Measurements from ENCODE around the gene NACA2.

Gene NACA2

DNA sequence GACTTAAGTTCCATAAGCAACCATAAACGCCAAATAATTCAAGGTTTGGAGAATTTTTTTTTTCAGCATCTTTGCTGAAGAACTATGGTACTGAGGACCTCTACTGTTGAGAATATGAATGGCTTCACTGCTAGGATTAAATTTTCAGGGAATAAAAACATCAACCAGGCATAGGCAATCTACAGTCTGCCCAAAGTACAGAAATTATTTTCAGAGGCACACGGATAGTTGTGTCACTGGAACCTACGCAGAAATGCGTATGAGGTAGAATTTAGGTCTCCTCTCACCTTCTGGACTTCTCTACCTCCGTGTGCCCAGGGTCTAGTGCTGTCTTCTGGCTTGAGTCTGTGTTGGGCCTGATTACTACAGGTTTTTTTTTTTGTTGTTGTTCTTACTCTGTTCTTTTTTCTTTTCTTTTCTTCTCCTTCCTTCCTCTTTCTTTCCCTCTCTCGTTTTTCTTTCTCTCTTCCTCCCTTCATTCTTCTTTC, 39.7 kb downstream of the NACA2 start:
- no peak for DNase-seq (ENCODE audit: low read depth, low spot score)

DNA sequence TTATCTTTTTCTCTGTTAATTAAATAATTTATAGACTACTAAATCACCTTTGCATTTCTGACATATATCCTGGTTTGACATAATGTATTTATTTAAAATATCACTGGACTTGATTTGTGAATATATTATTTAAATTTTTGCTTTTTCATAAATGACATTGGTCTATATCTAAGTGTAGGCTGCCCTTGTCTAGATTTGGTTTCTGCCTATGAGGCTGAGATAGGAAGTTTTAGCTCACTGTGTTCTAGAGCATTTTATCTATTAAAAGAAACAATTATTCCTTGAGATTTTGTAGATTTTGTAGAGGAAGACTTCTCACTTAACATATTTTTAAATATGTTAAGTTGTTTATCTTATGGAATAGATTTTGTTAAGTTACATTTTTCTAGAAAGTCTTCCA, 43.9 kb downstream of the NACA2 start:
- DNase-seq (ENCODE audit: low read depth, low spot score), result no peak

DNA sequence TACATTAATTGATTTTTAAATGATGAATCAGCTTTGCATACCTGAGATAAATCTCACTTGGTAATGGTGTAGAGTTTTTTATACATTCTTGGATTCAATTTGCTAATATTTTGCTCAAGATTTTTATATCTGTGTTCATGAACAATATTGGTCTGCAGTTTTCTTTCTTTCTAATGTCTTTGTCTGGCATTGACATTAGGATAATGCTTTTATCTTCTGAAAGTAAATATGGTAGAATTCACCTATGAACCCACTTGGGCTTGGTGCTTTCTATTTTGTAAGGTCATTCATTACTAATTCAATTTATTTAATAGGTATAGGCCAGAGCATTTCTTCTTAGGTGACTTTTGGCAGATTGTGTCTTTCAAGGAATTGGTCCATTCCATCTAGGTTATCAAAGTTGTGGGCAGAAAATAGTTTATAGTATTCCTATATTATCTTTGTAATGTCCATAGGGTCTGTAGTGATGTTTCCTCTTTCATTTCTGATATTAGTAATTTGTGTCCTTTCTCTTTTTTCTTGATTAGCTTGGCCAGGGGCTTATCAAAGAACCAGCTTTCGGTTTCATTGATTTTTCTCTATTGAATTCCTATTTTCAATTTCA, 45.6 kb downstream of the NACA2 start:
- DNase-seq (ENCODE audit: low read depth, low spot score), result no peak

DNA sequence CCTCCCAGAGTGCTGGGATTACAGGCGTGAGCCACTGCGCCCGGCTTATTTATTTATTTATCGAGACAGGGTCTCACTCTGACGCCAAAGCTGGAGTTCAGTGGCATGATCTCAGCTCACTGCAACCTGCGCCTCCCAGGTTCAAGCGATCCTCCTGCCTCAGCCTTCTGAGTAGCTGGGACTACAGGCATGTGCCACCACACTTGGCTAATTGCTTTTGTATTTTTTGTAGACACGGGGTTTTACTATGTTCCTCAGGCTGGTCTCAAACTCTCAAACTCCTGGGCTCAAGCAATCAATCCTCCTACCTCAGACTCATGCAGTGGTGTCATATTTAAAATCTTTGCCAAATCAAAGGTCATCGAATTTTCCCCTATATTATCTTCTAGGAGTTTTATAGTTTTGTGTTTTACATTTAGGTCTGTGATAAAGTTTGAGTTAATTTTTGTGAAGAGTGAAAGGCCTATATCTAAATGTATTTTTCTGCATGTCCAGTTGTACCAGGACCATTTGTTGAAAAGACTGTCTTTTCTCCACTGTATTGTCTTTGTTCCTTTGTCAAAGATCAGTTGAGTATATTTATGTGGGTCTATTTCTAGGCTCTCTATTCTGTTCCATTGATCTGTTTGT, 47.1 kb downstream of the NACA2 start:
- no peak for DNase-seq (ENCODE audit: low read depth, low spot score)

DNA sequence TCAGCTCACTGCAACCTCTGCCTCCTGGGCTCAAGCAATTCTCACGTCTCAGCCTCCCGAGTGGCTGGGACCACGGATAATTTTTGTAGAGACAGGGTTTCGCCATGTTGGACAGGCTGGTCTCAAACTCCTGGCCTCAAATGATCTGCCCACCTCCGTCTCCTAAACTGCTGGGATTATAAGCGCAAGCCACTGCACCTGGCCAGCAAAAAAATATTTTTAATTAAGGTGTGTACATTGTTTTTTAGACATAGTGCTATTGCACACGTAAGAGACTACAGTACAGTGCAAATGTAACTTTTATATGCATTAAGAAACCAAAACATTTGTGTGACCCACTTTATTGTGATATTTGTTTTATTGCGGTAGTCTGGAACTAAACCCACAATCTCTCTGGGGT, 49.0 kb downstream of the NACA2 start:
- DNase-seq (ENCODE audit: low read depth, low spot score), result no peak

DNA sequence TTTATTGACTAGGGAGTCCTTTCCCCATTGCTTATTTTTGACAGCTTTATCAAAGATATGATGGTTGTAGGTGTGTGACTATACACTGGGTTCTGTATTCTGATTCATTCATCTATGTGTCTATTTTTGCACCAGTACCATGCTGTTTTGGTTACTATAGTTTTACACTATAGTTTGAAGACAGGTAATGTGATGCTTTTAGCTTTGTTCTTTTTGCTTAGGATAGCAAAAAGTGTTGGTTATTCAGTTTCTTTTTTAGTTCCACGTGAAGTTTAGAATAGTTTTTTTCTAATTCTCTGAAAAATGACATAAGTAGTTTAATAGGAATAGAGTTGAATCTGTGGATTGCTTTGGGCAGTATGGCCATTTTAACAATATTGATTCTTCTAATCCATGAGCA, 50.1 kb downstream of the NACA2 start:
- no peak for DNase-seq (ENCODE audit: low read depth, low spot score)
